ENCODE results near the gene COPS4.
"Not testable (repeated sequence)": the region's sequence is repeated elsewhere in the genome, so short reads cannot be mapped to it uniquely, and the experiment has no call there.

Gene COPS4

GRCh38 chr4:83024233-83024632 lies 10.8 kb upstream of the COPS4 start:
- no peak for DNase-seq (ENCODE audit: low spot score)

- DNase-seq (ENCODE audit: low spot score), result no peak
Measured at GRCh38 chr4:83025563-83025962, 9.4 kb upstream of the COPS4 start.

- DNase-seq (ENCODE audit: low spot score), result no peak
Measured at GRCh38 chr4:83028976-83029375, 6.0 kb upstream of the COPS4 start.

GRCh38 chr4:83029688-83030087 lies 5.3 kb upstream of the COPS4 start:
- no peak for DNase-seq (ENCODE audit: low spot score)

- DNase-seq (ENCODE audit: low spot score), result no peak
Measured at GRCh38 chr4:83036991-83037665, 2.1 kb downstream of the COPS4 start.

GRCh38 chr4:83040269-83040668 lies 5.3 kb downstream of the COPS4 start:
- DNase-seq (ENCODE audit: low spot score), result no peak

- DNase-seq (ENCODE audit: low spot score), result not testable (repeated sequence)
Measured at GRCh38 chr4:83043157-83043556, 8.2 kb downstream of the COPS4 start.

- DNase-seq (ENCODE audit: low spot score), result peak; percentile 16
Measured at GRCh38 chr4:83043801-83044407, 8.9 kb downstream of the COPS4 start.

GRCh38 chr4:83046693-83047473 lies 11.9 kb downstream of the COPS4 start:
- no peak for DNase-seq (ENCODE audit: low spot score)

- not testable (repeated sequence) for DNase-seq (ENCODE audit: low spot score)
Measured at GRCh38 chr4:83048781-83049180, 13.8 kb downstream of the COPS4 start.

- DNase-seq (ENCODE audit: low spot score), result no peak
Measured at GRCh38 chr4:83054928-83055327, 19.9 kb downstream of the COPS4 start.

GRCh38 chr4:83062739-83063138 lies 27.8 kb downstream of the COPS4 start:
- DNase-seq (ENCODE audit: low spot score), result no peak

GRCh38 chr4:83065266-83065665 lies 30.3 kb downstream of the COPS4 start:
- DNase-seq (ENCODE audit: low spot score), result no peak

- no peak for DNase-seq (ENCODE audit: low spot score)
Measured at GRCh38 chr4:83067058-83067639, 32.2 kb downstream of the COPS4 start.

- no peak for DNase-seq (ENCODE audit: low spot score)
Measured at GRCh38 chr4:83071116-83071515, 36.1 kb downstream of the COPS4 start.

- DNase-seq (ENCODE audit: low spot score), result peak; percentile 59
Measured at GRCh38 chr4:83074086-83074704, 39.2 kb downstream of the COPS4 start.

GRCh38 chr4:83074783-83075182 lies 39.8 kb downstream of the COPS4 start:
- DNase-seq (ENCODE audit: low spot score), result not testable (repeated sequence)

GRCh38 chr4:83075311-83076095 lies 40.5 kb downstream of the COPS4 start:
- peak; percentile 33 for DNase-seq (ENCODE audit: low spot score)

- no peak for DNase-seq (ENCODE audit: low spot score)
Measured at GRCh38 chr4:83080561-83080960, 45.6 kb downstream of the COPS4 start.

- DNase-seq (ENCODE audit: low spot score), result no peak
Measured at GRCh38 chr4:83082777-83083176, 47.8 kb downstream of the COPS4 start.

- no peak for DNase-seq (ENCODE audit: low spot score)
Measured at GRCh38 chr4:83083925-83084475, 49.0 kb downstream of the COPS4 start.
